ENCODE data around the gene GALNS. TPM values are rescaled to one million over a fixed set of nuclear protein-coding genes. Genes with fewer than 3 reads are reported as not detected.

The GALNS gene
- total RNA-seq, 2 experiments from 2014 or later: 17.2 to 49.0 TPM

GRCh38 chr16:88798073-88798472, 58.7 kb downstream of the GALNS start:
- H3K79me2 ChIP-seq (ENCODE audit: insufficient read depth, low read depth, low read length): peaks cover 11% of the 10 kb centered on the region; the same call in 1 of the 2 replicates
- POLR2A ChIA-PET: interaction anchor here (0.7 kb wide), 1 partner anchor 132 kb away, joined by 6 read pairs; no protein-coding TSS in a partner anchor
- H3K4me3 ChIP-seq (ENCODE audit: low read depth, low read length, poor library complexity, severe bottlenecking): no peak overlapping the region
- no peak overlapping the region for H2AFZ ChIP-seq (ENCODE audit: low read length)
- H3K36me3 ChIP-seq (ENCODE audit: insufficient read depth, low read length): peaks cover 20% of the 10 kb centered on the region; the same call in 1 of the 2 replicates
- intact Hi-C loops (cut with micrococcal nuclease; ENCODE audit: unreplicated experiment): no loop called here
- H3K4me2 ChIP-seq (ENCODE audit: low read length): no peak overlapping the region
- CTCF ChIA-PET (ENCODE audit: unreplicated experiment): no interaction called here
- no peaks in the 10 kb centered on the region for H3K9me2 ChIP-seq (ENCODE audit: insufficient read depth, low read length)
- BruUV-seq (replicated peaks): no TSS peak
- no peaks in the 10 kb centered on the region for H3K9me3 ChIP-seq (ENCODE audit: low read length)
- no peaks in the 10 kb centered on the region for H4K20me1 ChIP-seq (ENCODE audit: insufficient read depth, low read length)
- DNase-seq (ENCODE audit: low spot score): no peak
- H3K4me1 ChIP-seq (ENCODE audit: insufficient read depth, low read length, poor library complexity, severe bottlenecking): peaks cover 67% of the 10 kb centered on the region
- TF ChIP-seq EZH2phosphoT487 (IDR thresholded peaks at IDR 0.05; ENCODE audit: borderline replicate concordance, low read depth, low read length): no peak
- no peak overlapping the region for H3K27ac ChIP-seq (ENCODE audit: low read depth, low read length, poor library complexity, severe bottlenecking)

- H3K4me2 ChIP-seq (ENCODE audit: low read length): no peak overlapping the region
- CTCF ChIA-PET (ENCODE audit: unreplicated experiment): interaction anchor here (0.6 to 1.1 kb wide), 2 partner anchors 16 to 59 kb away, joined by 3 to 4 read pairs; no protein-coding TSS in a partner anchor
- BruUV-seq (replicated peaks): no TSS peak
- POLR2A ChIA-PET: interaction anchor here (0.7 to 1.1 kb wide), 2 partner anchors 12 to 739 kb away, joined by 3 to 4 read pairs; partner anchors contain the start of gene PIEZO1
- TF ChIP-seq EZH2phosphoT487 (IDR thresholded peaks at IDR 0.05; ENCODE audit: borderline replicate concordance, low read depth, low read length) (no peak), CTCF (conservative IDR thresholded peaks at IDR 0.05; ENCODE audit: low read length) (no peak)
- peaks cover 19% of the 10 kb centered on the region; the same call in 1 of the 2 replicates for H3K36me3 ChIP-seq (ENCODE audit: insufficient read depth, low read length)
- peaks cover 71% of the 10 kb centered on the region for H3K4me1 ChIP-seq (ENCODE audit: insufficient read depth, low read length, poor library complexity, severe bottlenecking)
- H3K9me3 ChIP-seq (ENCODE audit: low read length): no peaks in the 10 kb centered on the region
- DNase-seq (ENCODE audit: low spot score): no peak
- no peak overlapping the region for H3K27ac ChIP-seq (ENCODE audit: low read depth, low read length, poor library complexity, severe bottlenecking)
- H3K79me2 ChIP-seq (ENCODE audit: insufficient read depth, low read depth, low read length): peaks cover 3% of the 10 kb centered on the region; the same call in 1 of the 2 replicates
- H3K4me3 ChIP-seq (ENCODE audit: low read depth, low read length, poor library complexity, severe bottlenecking): no peak overlapping the region
- intact Hi-C loops (cut with micrococcal nuclease; ENCODE audit: unreplicated experiment): no loop called here
- no peak overlapping the region for H2AFZ ChIP-seq (ENCODE audit: low read length)
- no peaks in the 10 kb centered on the region for H4K20me1 ChIP-seq (ENCODE audit: insufficient read depth, low read length)
- no peaks in the 10 kb centered on the region for H3K9me2 ChIP-seq (ENCODE audit: insufficient read depth, low read length)
Observed at GRCh38 chr16:88796278-88796677, 60.5 kb downstream of the GALNS start.

- ChIA-PET POLR2A (interaction anchor here (0.6 to 2.6 kb wide), 8 partner anchors 8 to 864 kb away, joined by 3 to 17 read pairs (median 8); partner anchors contain the start of genes CDT1, CHMP1A and SPATA33), CTCF (ENCODE audit: unreplicated experiment) (interaction anchor here (0.6 to 1.0 kb wide), 6 partner anchors 8 to 60 kb away, joined by 3 to 8 read pairs (median 4); partner anchors contain the start of gene APRT)
- H3K4me2 ChIP-seq (ENCODE audit: low read length): peak overlapping the region; percentile 80
- no peaks in the 10 kb centered on the region for H3K79me2 ChIP-seq (ENCODE audit: insufficient read depth, low read depth, low read length)
- intact Hi-C loops (cut with micrococcal nuclease; ENCODE audit: unreplicated experiment): no loop called here
- H3K36me3 ChIP-seq (ENCODE audit: insufficient read depth, low read length): 0 out of 2 replicates have a peak, but pooled peaks cover 5% of the 10 kb centered on the region
- peak overlapping the region; percentile 59 for H3K4me3 ChIP-seq (ENCODE audit: low read depth, low read length, poor library complexity, severe bottlenecking)
- H3K4me1 ChIP-seq (ENCODE audit: insufficient read depth, low read length, poor library complexity, severe bottlenecking): peaks cover 61% of the 10 kb centered on the region
- peak; percentile 69 for DNase-seq (ENCODE audit: low spot score)
- H3K27ac ChIP-seq (ENCODE audit: low read depth, low read length, poor library complexity, severe bottlenecking): peak overlapping the region; percentile 80
- peak overlapping the region; percentile 24; the same call in 1 of the 2 replicates for H2AFZ ChIP-seq (ENCODE audit: low read length)
- H3K9me2 ChIP-seq (ENCODE audit: insufficient read depth, low read length): no peaks in the 10 kb centered on the region
- no TSS peak for BruUV-seq (replicated peaks)
- TF ChIP-seq CTCF (conservative IDR thresholded peaks at IDR 0.05; ENCODE audit: low read length): no peak
- TF ChIP-seq EZH2phosphoT487 (IDR thresholded peaks at IDR 0.05; ENCODE audit: borderline replicate concordance, low read depth, low read length): no peak
- no peaks in the 10 kb centered on the region for H3K9me3 ChIP-seq (ENCODE audit: low read length)
- no peaks in the 10 kb centered on the region for H4K20me1 ChIP-seq (ENCODE audit: insufficient read depth, low read length)
Observed at GRCh38 chr16:88793251-88793954, 63.3 kb downstream of the GALNS start.
